Colonic mucosa (tissue), 4 donors: ENCODE data around the gene SOHLH2. TPM values are rescaled to one million over a fixed set of nuclear protein-coding genes. Genes with fewer than 3 reads are reported as not detected.

Source experiments
- DNase-seq: peaks from one replicate; pipeline ENCODE4 v3.0.0-alpha.2; 2020
- H3K27ac ChIP-seq: fragments of 200-600 bp; one replicate; pipeline ENCODE4 v1.8.0; 2021
- H3K27me3 ChIP-seq: fragments of 200-600 bp; one replicate; pipeline ENCODE4 v1.8.0; 2021
- H3K36me3 ChIP-seq: fragments of 200-600 bp; one replicate; pipeline ENCODE4 v1.8.0; 2021
- H3K4me1 ChIP-seq: fragments of 200-600 bp; one replicate; pipeline ENCODE4 v1.8.0; 2021; ENCODE audit warnings: mild to moderate bottlenecking
- H3K4me3 ChIP-seq: fragments of 200-600 bp; one replicate; pipeline ENCODE4 v1.8.0; 2021
- H3K9ac ChIP-seq, 2 donors: one replicate each; pipeline ENCODE4 v1.7.0; 2013; ENCODE audit warnings: control low read depth in 2 of 2, low read depth in 2 of 2, low read length in 2 of 2
- H3K9me3 ChIP-seq: fragments of 200-600 bp; one replicate; pipeline ENCODE4 v1.8.0; 2021
- CTCF ChIP-seq: fragments of 200-600 bp; IDR thresholded peaks from one replicate; pipeline ENCODE4 v1.8.0; 2022; ENCODE audit warnings: antibody characterized with exemption, mild to moderate bottlenecking
- intact Hi-C: fragments of 100-400 bp; cut with DNase I; formaldehyde crosslinking; loops from one replicate; pipeline ENCODE4 v1.14.1; 2022
- total RNA-seq, 2 donors: library from RNA; stranded (reverse); fragmentation: NEBNext Ultra II Directional in 1 of 2; extraction: Animal tissue kit (Norgen Biotek cat#: 25700) in 1 of 2; gene quantifications; one replicate each; pipeline ENCODE4 v1.2.1, GENCODE V29; 2021
- donor health status: healthy.
- donor health status: DM: no; HTN: no; CAD: no.
- donor health status: DM: no; HTN: no; CAD: no.

The SOHLH2 gene
- total RNA-seq, 2 donors from 2014 or later, result 0.32 TPM; not detected in 1

GRCh38 chr13:36251526-36251925 lies 37.2 kb upstream of the SOHLH2 start:
- no peak overlapping the region for H3K9ac ChIP-seq
- H3K4me3 ChIP-seq, result no peak overlapping the region
- H3K9me3 ChIP-seq, result no peaks in the 10 kb centered on the region
- no peak overlapping the region for H3K27ac ChIP-seq
- TF ChIP-seq CTCF, result no peak
- no peak for DNase-seq
- H3K27me3 ChIP-seq, result no peaks in the 10 kb centered on the region
- H3K4me1 ChIP-seq, result no peaks in the 10 kb centered on the region
- intact Hi-C loops, result no loop called here
- no peaks in the 10 kb centered on the region for H3K36me3 ChIP-seq

GRCh38 chr13:36251017-36251416 lies 36.7 kb upstream of the SOHLH2 start:
- H3K9me3 ChIP-seq, result no peaks in the 10 kb centered on the region
- no peak overlapping the region for H3K9ac ChIP-seq
- no peak for TF ChIP-seq CTCF

GRCh38 chr13:36248700-36249099 lies 34.3 kb upstream of the SOHLH2 start:
- Histone ChIP-seq H3K27me3 (no peaks in the 10 kb centered on the region), H3K4me3 (no peak overlapping the region), H3K9me3 (no peaks in the 10 kb centered on the region), H3K36me3 (no peaks in the 10 kb centered on the region), H3K9ac (no peak overlapping the region), H3K27ac (no peak overlapping the region), H3K4me1 (no peaks in the 10 kb centered on the region)
- no peak for DNase-seq
- intact Hi-C loops, result no loop called here
- no peak for TF ChIP-seq CTCF

More at GRCh38 chr13:36251017-36251416, 36.7 kb upstream of the SOHLH2 start:
- intact Hi-C loops, result no loop called here
- H3K4me1 ChIP-seq, result no peaks in the 10 kb centered on the region
- H3K4me3 ChIP-seq, result no peak overlapping the region
- no peak overlapping the region for H3K27ac ChIP-seq
- no peak for DNase-seq
- H3K27me3 ChIP-seq, result no peaks in the 10 kb centered on the region
- no peaks in the 10 kb centered on the region for H3K36me3 ChIP-seq

GRCh38 chr13:36244990-36245389 lies 30.6 kb upstream of the SOHLH2 start:
- Histone ChIP-seq H3K27ac (no peak overlapping the region), H3K9me3 (no peaks in the 10 kb centered on the region), H3K9ac (no peak overlapping the region), H3K4me1 (no peaks in the 10 kb centered on the region), H3K36me3 (no peaks in the 10 kb centered on the region), H3K27me3 (no peaks in the 10 kb centered on the region), H3K4me3 (no peak overlapping the region)
- intact Hi-C loops, result no loop called here
- no peak for TF ChIP-seq CTCF
- DNase-seq, result no peak

GRCh38 chr13:36244073-36244472 lies 29.7 kb upstream of the SOHLH2 start:
- Histone ChIP-seq H3K27ac (no peak overlapping the region), H3K4me1 (no peaks in the 10 kb centered on the region), H3K9me3 (no peaks in the 10 kb centered on the region), H3K27me3 (no peaks in the 10 kb centered on the region), H3K36me3 (no peaks in the 10 kb centered on the region), H3K4me3 (no peak overlapping the region), H3K9ac (no peak overlapping the region)
- no peak for DNase-seq
- no peak for TF ChIP-seq CTCF
- intact Hi-C loops, result no loop called here

- H3K36me3 ChIP-seq, result no peaks in the 10 kb centered on the region
- intact Hi-C loops, result no loop called here
- TF ChIP-seq CTCF, result no peak
- H3K27ac ChIP-seq, result no peak overlapping the region
- no peak for DNase-seq
- H3K9me3 ChIP-seq, result no peaks in the 10 kb centered on the region
- no peak overlapping the region for H3K4me3 ChIP-seq
- H3K9ac ChIP-seq, result no peak overlapping the region
- H3K27me3 ChIP-seq, result no peaks in the 10 kb centered on the region
- no peaks in the 10 kb centered on the region for H3K4me1 ChIP-seq
Observed at GRCh38 chr13:36242761-36243160, 28.4 kb upstream of the SOHLH2 start.
